AG09309 (cell line): ENCODE measurements around the gene EPHB2.

Experiments
- DNase-seq: peaks from one replicate; pipeline ENCODE4 v3.0.0-alpha.2; 2010; ENCODE audit warnings: low read depth
- H3K4me3 ChIP-seq: 2 replicates; pipeline ENCODE4 v1.5.1; 2011; ENCODE audit warnings: mild to moderate bottlenecking, low read depth, low read length, moderate library complexity; ENCODE audit not compliant: control insufficient read depth
- TF ChIP-seq, protein P1 (sequence below): IDR thresholded peaks from 2 replicates; pipeline ENCODE4 v1.5.1; 2011; ENCODE audit warnings: mild to moderate bottlenecking, low read depth, low read length, inconsistent platforms; ENCODE audit not compliant: insufficient read depth, control insufficient read depth; ENCODE audit errors: missing control alignments

EPHB2 gene

DNA sequence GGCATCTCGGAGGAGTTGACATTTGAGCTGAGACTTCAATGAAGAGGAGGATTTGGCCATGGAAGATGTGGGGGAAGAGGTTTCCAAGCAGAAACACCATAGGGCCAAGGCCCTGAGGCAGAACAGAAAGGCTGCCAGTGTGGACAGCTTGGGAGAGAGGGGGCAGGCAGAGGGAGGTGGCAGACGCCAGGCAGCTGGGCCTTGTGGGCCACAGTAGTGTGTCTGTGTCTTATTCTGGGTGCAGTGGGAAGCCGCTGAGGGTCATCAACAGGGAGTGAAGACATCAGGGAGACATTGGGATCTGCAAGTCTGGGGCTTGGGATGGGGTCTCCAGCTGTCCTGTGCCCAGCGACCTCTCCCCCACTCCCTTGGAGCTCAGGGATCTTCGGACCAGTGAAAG lies 165.2 kb downstream of the EPHB2 start:
- TF ChIP-seq, protein P1, sequence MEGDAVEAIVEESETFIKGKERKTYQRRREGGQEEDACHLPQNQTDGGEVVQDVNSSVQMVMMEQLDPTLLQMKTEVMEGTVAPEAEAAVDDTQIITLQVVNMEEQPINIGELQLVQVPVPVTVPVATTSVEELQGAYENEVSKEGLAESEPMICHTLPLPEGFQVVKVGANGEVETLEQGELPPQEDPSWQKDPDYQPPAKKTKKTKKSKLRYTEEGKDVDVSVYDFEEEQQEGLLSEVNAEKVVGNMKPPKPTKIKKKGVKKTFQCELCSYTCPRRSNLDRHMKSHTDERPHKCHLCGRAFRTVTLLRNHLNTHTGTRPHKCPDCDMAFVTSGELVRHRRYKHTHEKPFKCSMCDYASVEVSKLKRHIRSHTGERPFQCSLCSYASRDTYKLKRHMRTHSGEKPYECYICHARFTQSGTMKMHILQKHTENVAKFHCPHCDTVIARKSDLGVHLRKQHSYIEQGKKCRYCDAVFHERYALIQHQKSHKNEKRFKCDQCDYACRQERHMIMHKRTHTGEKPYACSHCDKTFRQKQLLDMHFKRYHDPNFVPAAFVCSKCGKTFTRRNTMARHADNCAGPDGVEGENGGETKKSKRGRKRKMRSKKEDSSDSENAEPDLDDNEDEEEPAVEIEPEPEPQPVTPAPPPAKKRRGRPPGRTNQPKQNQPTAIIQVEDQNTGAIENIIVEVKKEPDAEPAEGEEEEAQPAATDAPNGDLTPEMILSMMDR = no peak
- no peak overlapping the region for H3K4me3 ChIP-seq
- no peak for DNase-seq

DNA sequence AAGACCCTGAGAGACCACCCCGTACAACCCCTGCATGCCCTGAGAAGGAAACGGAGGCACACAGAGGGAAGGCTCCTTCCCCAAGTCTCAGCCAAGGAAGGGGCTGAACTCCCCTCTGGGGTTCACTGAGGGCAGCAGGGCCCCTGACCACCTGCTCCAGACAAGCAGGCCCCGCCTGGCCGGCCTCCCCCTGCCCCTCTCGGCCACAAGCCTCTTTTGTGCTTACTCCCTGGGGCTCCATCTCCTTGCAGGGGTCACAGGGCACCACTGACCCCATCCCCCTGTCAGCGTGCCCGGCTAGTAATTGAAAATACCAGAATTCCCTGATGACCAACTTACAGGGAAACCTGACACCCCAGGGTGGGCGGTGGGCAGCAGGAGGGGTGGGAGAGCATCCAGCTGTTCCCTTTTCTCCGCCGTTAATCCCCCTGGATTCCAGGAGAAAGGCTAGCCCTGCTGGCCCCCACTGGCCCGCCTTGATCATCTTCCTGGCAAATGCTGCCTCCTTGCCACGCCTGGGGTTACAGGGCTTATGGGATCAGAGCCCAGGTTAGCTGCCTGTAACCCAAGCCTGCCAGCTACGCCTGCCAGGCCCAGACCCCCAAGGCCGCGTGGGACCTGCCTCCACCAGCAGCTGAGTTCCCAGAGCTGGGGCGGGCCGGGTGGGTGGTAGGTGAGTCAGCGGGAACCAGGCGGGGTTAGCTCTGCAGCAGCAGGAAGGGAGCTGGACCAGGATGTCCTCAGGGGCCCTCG lies 165.9 kb downstream of the EPHB2 start:
- no peak overlapping the region for H3K4me3 ChIP-seq
- DNase-seq = peak; percentile 8
- TF ChIP-seq, protein P1 = no peak

DNA sequence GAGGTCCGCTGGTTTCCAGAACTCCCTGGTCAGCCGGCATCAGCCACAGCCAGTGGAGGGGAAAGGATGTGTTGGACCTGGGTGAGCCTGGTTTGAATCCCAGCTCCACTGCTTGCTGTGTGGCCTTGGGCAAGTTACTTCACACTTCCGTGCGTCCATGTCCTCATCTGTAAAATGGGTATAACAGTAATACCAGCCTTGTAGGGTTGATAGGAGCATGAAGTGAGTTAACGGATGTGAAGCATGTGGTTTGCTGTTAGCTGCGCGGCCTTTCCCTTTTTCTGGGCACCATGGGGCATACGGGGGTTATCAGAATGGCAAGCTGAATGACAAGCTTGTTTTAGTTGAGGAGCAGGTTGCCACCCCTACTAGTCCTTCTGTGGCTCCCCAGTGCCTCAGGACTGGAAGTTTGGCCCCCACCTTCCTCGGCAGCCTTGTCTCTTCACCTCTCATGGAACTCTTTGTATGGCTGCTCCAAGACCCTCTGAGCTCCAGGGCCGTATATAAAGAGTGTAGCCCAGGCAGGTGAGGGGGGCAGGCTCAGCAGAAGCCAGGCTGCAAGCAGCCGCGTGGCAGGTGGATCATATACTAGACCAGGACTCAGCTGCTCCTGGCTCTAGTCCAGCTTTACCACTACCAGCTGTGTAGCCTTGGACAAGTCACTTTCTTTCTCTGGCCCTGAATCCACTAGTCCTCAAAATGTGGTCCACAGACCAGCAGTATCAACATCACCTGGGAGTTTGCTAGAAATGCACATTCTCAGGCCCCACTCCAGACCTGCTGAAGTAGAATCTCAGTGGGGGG lies 166.7 kb downstream of the EPHB2 start:
- H3K4me3 ChIP-seq = no peak overlapping the region
- TF ChIP-seq, protein P1 = no peak
- no peak for DNase-seq

DNA sequence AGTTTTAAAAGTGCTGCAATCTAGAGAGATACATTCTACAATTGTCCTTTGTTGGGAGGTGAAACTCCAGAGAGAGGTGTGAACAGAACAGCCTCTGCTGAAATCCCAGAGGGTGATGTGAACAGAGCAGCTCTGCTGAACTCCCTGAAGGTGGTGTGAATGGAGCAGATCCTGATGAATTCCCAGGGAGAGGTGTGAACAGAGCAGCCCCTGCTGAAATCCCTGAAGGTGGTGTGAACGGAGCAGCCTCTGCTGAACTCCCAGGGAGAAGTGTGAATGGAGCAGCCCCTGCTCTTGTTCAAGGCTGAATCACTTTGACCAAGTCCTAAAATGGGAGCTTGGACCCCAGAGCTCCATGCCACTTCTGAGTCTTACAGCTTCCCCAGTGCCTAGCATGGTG lies 167.3 kb downstream of the EPHB2 start:
- TF ChIP-seq, protein P1 = no peak
- H3K4me3 ChIP-seq = no peak overlapping the region
- no peak for DNase-seq

DNA sequence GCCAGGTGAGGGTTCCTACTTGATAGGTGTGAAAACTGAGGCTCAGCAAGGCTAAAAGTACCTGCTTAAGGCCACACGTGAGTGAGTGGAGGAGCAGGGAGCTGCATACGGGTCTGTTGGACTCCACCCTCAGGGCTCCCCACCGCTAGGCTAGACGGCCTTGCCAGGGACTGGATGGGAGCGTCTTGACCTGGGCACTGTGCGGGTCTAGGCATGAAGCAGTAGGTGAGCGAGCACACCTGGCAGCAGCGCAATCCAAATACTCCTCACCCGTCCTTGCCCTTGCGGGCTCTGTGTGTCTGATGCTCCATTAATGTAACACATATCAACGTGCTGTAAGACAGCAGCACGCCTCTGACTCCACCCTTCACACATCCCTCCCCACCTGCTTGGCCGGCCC lies 168.0 kb downstream of the EPHB2 start:
- TF ChIP-seq, protein P1 = no peak
- no peak for DNase-seq
- H3K4me3 ChIP-seq = no peak overlapping the region

DNA sequence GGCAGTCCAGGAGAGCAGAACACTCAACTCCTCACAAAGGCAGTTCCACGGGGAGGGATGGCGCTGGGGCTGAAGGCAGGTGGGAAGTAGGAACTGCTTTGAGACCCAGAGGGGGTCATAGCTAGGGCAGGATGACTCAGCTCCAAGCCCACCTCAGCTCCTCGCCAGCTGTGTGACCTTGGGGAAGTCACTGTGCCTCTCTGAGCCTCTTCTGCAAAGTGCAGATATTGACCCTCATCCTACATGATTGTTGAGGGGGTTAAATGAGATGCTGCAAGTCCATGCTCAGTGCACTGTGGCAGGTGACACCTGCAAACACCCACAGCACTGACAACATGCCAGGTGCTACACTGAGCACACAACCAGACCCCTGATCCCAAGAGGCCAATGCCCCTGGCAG lies 168.8 kb downstream of the EPHB2 start:
- TF ChIP-seq, protein P1 = no peak
- no peak overlapping the region for H3K4me3 ChIP-seq
- DNase-seq = no peak
